H9 (cell line): ENCODE measurements around the gene YLPM1. TPM values are rescaled to one million over a fixed set of nuclear protein-coding genes. Genes with fewer than 3 reads are reported as not detected.

ENCODE experiments used
- DNase-seq: peaks from one replicate; pipeline ENCODE4 v3.0.0-alpha.2; 2017
- H2AFZ ChIP-seq: one replicate; pipeline ENCODE4 v1.6.1; 2013; ENCODE audit warnings: mild to moderate bottlenecking, low read length, control low read depth, moderate library complexity
- H2AK5ac ChIP-seq: 2 replicates; pipeline ENCODE4 v1.6.1; 2013; ENCODE audit warnings: low read length, control low read depth, mixed read lengths; ENCODE audit not compliant: insufficient read length
- H2BK120ac ChIP-seq: one replicate; pipeline ENCODE4 v1.6.1; 2013; ENCODE audit warnings: low read depth, mild to moderate bottlenecking, low read length, control low read depth, inconsistent platforms; ENCODE audit not compliant: poor library complexity, severe bottlenecking
- H2BK12ac ChIP-seq: 2 replicates; pipeline ENCODE4 v1.6.1; 2013; ENCODE audit warnings: low read length, control low read depth, mixed read lengths, low read depth; ENCODE audit not compliant: insufficient read length
- H2BK15ac ChIP-seq: 2 replicates; pipeline ENCODE4 v1.6.1; 2013; ENCODE audit warnings: low read depth, low read length, control low read depth
- H2BK20ac ChIP-seq: one replicate; pipeline ENCODE4 v1.6.1; 2013; ENCODE audit warnings: low read depth, mild to moderate bottlenecking, low read length, control low read depth, inconsistent platforms; ENCODE audit not compliant: poor library complexity, severe bottlenecking
- H2BK5ac ChIP-seq: 2 replicates; pipeline ENCODE4 v1.6.1; 2013; ENCODE audit warnings: low read length, control low read depth, mixed read lengths; ENCODE audit not compliant: insufficient read length
- H3K14ac ChIP-seq: 2 replicates; pipeline ENCODE4 v1.6.1; 2013; ENCODE audit warnings: low read length, control low read depth; ENCODE audit not compliant: insufficient read depth
- H3K18ac ChIP-seq: 2 replicates; pipeline ENCODE4 v1.6.1; 2013; ENCODE audit warnings: low read depth, mild to moderate bottlenecking, mixed read lengths, low read length, control low read depth; ENCODE audit not compliant: insufficient read length
- H3K23ac ChIP-seq: 2 replicates; pipeline ENCODE4 v1.6.1; 2013; ENCODE audit warnings: low read length, control low read depth, mixed read lengths, low read depth; ENCODE audit not compliant: insufficient read length
- H3K23me2 ChIP-seq: 2 replicates; pipeline ENCODE4 v1.6.1; 2013; ENCODE audit warnings: low read depth, mild to moderate bottlenecking, mixed read lengths, low read length, control low read depth; ENCODE audit not compliant: insufficient read length, poor library complexity, severe bottlenecking
- H3K27ac ChIP-seq: 2 replicates; pipeline ENCODE4 v1.5.1; 2013; ENCODE audit warnings: low read length, control low read depth, mixed read lengths, low read depth; ENCODE audit not compliant: insufficient read length
- H3K27me3 ChIP-seq: 2 replicates; pipeline ENCODE4 v1.6.1; 2013; ENCODE audit warnings: low read length, control low read depth, inconsistent platforms; ENCODE audit not compliant: insufficient read depth
- H3K4ac ChIP-seq: 2 replicates; pipeline ENCODE4 v1.6.1; 2013; ENCODE audit warnings: low read depth, mild to moderate bottlenecking, control low read depth, inconsistent platforms, low read length, moderate library complexity
- H3K4me1 ChIP-seq: 2 replicates; pipeline ENCODE4 v1.6.1; 2013; ENCODE audit warnings: low read length, control low read depth, inconsistent platforms; ENCODE audit not compliant: insufficient read depth
- H3K4me2 ChIP-seq: 2 replicates; pipeline ENCODE4 v1.6.1; 2013; ENCODE audit warnings: low read length, control low read depth, mixed read lengths; ENCODE audit not compliant: insufficient read length, insufficient read depth
- H3K56ac ChIP-seq: 2 replicates; pipeline ENCODE4 v1.6.1; 2013; ENCODE audit warnings: low read depth, mild to moderate bottlenecking, mixed read lengths, low read length, control low read depth; ENCODE audit not compliant: insufficient read length
- H3K79me1 ChIP-seq: 2 replicates; pipeline ENCODE4 v1.6.1; 2013; ENCODE audit warnings: low read depth, mild to moderate bottlenecking, moderate library complexity, low read length, control low read depth, inconsistent platforms; ENCODE audit not compliant: insufficient read depth, poor library complexity, severe bottlenecking
- H3K79me2 ChIP-seq: 2 replicates; pipeline ENCODE4 v1.6.1; 2013; ENCODE audit warnings: low read length, control low read depth, inconsistent platforms; ENCODE audit not compliant: insufficient read depth
- H3K9ac ChIP-seq: 2 replicates; pipeline ENCODE4 v1.6.1; 2013; ENCODE audit warnings: low read length, control low read depth, mixed read lengths; ENCODE audit not compliant: insufficient read length; ENCODE audit errors: extremely low read depth
- H3K9me3 ChIP-seq: one replicate; pipeline ENCODE4 v1.6.1; 2013; ENCODE audit warnings: low read depth, low read length, inconsistent platforms; ENCODE audit not compliant: control insufficient read depth
- H3T11ph ChIP-seq: one replicate; pipeline ENCODE4 v1.6.1; 2013; ENCODE audit warnings: mild to moderate bottlenecking, low read length, control low read depth, inconsistent platforms
- H4K20me1 ChIP-seq: one replicate; pipeline ENCODE4 v1.6.1; 2013; ENCODE audit not compliant: control insufficient read depth, insufficient read length, insufficient read depth
- H4K5ac ChIP-seq: 2 replicates; pipeline ENCODE4 v1.6.1; 2013; ENCODE audit warnings: low read depth, mild to moderate bottlenecking, mixed read lengths, low read length, control low read depth; ENCODE audit not compliant: insufficient read length
- H4K8ac ChIP-seq: replicated peaks from 2 replicates; pipeline ENCODE4 v1.6.1; 2013; ENCODE audit warnings: low read length, control low read depth, mixed read lengths, low read depth; ENCODE audit not compliant: insufficient read length
- H4K91ac ChIP-seq: 2 replicates; pipeline ENCODE4 v1.6.1; 2013; ENCODE audit warnings: low read depth, mild to moderate bottlenecking, moderate library complexity, mixed read lengths, low read length, control low read depth; ENCODE audit not compliant: insufficient read length
- H3K27ac Mint-ChIP-seq, 3 experiments: 2 replicates in 2 of 3; 3 replicates in 1 of 3; pipeline ENCODE4 v1.8.0; 2020 to 2021; ENCODE audit warnings: mixed read lengths in 3 of 3, mild to moderate bottlenecking in 1 of 3, moderate library complexity in 1 of 3
- H3K27me3 Mint-ChIP-seq: 2 replicates; pipeline ENCODE4 v1.8.0; 2021; ENCODE audit warnings: low read depth, mild to moderate bottlenecking, moderate library complexity, mixed read lengths
- H3K36me3 Mint-ChIP-seq, 3 experiments: 2 replicates in 2 of 3; 3 replicates in 1 of 3; pipeline ENCODE4 v1.8.0; 2020 to 2021; ENCODE audit warnings: low read depth in 3 of 3, mixed read lengths in 3 of 3; ENCODE audit not compliant: insufficient read depth in 1 of 3
- H3K4me1 Mint-ChIP-seq, 2 experiments: 2 replicates each; pipeline ENCODE4 v1.8.0; 2020; ENCODE audit warnings: mixed read lengths in 2 of 2
- H3K4me3 Mint-ChIP-seq, 2 experiments: 2 replicates in 1 of 2; 3 replicates in 1 of 2; pipeline ENCODE4 v1.8.0; 2020 to 2021; ENCODE audit warnings: mild to moderate bottlenecking in 2 of 2, mixed read lengths in 2 of 2, moderate library complexity in 1 of 2
- H3K9me3 Mint-ChIP-seq, 2 experiments: 2 replicates in 1 of 2; 3 replicates in 1 of 2; pipeline ENCODE4 v1.8.0; 2020; ENCODE audit warnings: mild to moderate bottlenecking in 2 of 2, mixed read lengths in 2 of 2, moderate library complexity in 1 of 2
- WGBS: extraction: QIAGEN DNeasy Blood & Tissue Kit; methylation state at CpG from one replicate; pipeline ENCODE4 v1.1.7; 2013; ENCODE audit warnings: missing lambda C conversion rate, low lambda C conversion rate, mixed read lengths; ENCODE audit not compliant: insufficient read length; ENCODE audit errors: extremely low coverage; 5-methylcytosine and 5-hydroxymethylcytosine counted together
- long read RNA-seq: library from polyadenylated mRNA; unstranded; transcript quantifications from one replicate; pipeline ENCODE4 v2.0.0, GENCODE V29; 2020
- total RNA-seq: library from RNA; stranded (reverse); gene quantifications from 2 replicates; pipeline ENCODE4 v1.2.1, GENCODE V29; 2021
- TF ChIP-seq, protein P1 (sequence below): fragments of 200-600 bp; sonication (generic); conservative IDR thresholded peaks from 3 replicates; pipeline ENCODE4 v1.8.0; 2021; ENCODE audit warnings: antibody characterized with exemption, mild to moderate bottlenecking

Gene YLPM1, protein sequence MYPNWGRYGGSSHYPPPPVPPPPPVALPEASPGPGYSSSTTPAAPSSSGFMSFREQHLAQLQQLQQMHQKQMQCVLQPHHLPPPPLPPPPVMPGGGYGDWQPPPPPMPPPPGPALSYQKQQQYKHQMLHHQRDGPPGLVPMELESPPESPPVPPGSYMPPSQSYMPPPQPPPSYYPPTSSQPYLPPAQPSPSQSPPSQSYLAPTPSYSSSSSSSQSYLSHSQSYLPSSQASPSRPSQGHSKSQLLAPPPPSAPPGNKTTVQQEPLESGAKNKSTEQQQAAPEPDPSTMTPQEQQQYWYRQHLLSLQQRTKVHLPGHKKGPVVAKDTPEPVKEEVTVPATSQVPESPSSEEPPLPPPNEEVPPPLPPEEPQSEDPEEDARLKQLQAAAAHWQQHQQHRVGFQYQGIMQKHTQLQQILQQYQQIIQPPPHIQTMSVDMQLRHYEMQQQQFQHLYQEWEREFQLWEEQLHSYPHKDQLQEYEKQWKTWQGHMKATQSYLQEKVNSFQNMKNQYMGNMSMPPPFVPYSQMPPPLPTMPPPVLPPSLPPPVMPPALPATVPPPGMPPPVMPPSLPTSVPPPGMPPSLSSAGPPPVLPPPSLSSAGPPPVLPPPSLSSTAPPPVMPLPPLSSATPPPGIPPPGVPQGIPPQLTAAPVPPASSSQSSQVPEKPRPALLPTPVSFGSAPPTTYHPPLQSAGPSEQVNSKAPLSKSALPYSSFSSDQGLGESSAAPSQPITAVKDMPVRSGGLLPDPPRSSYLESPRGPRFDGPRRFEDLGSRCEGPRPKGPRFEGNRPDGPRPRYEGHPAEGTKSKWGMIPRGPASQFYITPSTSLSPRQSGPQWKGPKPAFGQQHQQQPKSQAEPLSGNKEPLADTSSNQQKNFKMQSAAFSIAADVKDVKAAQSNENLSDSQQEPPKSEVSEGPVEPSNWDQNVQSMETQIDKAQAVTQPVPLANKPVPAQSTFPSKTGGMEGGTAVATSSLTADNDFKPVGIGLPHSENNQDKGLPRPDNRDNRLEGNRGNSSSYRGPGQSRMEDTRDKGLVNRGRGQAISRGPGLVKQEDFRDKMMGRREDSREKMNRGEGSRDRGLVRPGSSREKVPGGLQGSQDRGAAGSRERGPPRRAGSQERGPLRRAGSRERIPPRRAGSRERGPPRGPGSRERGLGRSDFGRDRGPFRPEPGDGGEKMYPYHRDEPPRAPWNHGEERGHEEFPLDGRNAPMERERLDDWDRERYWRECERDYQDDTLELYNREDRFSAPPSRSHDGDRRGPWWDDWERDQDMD (N-terminal part only)
- total RNA-seq: 75.1 and 82.2 TPM in 2 replicates
- long read RNA-seq, full-length matches to known transcripts: 2 of 61 reads
- long read RNA-seq, partial matches to known transcripts: 57 of 61 reads
- long read RNA-seq, other reads (novel, unspliced or antisense): 2 of 61 reads

DNA sequence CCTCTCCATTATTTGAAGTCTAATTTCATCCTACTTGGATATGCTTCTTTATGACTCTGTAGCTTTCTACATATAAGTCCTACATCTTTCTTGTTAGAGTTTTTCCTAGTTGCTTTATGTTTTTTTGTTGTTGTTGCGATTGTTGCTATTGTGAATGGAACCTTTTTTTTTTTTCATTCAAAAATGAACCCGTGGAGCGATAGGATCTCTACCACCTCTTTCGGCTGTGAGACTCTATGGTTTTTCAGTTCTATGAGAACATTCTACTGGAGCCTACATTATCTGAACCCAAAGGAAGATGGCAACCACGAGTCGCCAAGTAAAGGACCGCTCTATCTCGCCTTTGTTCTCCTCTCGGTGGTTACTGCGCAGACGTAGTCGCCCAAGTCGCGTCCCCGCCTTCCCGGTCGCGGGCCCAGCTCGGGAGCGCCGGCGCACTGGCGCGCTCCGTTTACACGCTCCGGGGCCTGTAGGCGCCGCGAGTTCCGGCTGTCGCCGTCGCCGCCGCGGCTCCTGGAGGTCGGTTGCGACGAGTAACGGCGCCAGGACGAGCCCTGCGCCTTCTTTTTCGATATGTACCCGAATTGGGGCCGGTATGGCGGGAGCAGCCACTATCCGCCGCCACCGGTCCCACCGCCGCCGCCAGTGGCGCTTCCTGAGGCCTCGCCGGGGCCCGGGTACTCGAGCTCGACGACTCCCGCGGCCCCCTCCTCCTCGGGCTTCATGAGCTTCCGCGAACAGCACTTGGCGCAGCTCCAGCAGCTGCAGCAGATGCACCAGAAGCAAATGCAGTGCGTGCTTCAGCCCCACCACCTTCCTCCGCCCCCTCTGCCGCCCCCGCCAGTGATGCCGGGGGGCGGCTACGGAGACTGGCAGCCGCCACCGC is at the start of gene YLPM1:
YLPM1 (plus strand) TSS at position 400 of the 886 bp plus-strand sequence; CDS start at position 574, 174 bp downstream.
- peak within 1 kb of the TSS; percentile 90 for H3K4me2 ChIP-seq
- H3K18ac ChIP-seq: peak within 1 kb of the TSS; percentile 84
- no peak within 1 kb of the TSS for H2AK5ac ChIP-seq
- Mint-ChIP-seq H3K36me3 (peaks cover 5 to 24% (median 16%) of the 10 kb centered on the region in 3 experiments), H3K4me3 (peak within 1 kb of the TSS; percentile 96), H3K4me1 (peaks cover 37% of the 10 kb centered on the region in 2 experiments), H3K27ac (peak within 1 kb of the TSS; percentile 93 to 97 (median 95)), H3K9me3 (no peaks in the 10 kb centered on the region; a peak in 1 of 5 replicates), H3K27me3 (peaks cover 2% of the 10 kb centered on the region)
- no peaks in the 10 kb centered on the region for H3K9me3 ChIP-seq
- H3K27ac ChIP-seq: peak within 1 kb of the TSS; percentile 1
- H2BK5ac ChIP-seq: no peak within 1 kb of the TSS
- H2BK20ac ChIP-seq: no peak within 1 kb of the TSS
- H3K23ac ChIP-seq: no peak within 1 kb of the TSS
- TF ChIP-seq, protein P1, sequence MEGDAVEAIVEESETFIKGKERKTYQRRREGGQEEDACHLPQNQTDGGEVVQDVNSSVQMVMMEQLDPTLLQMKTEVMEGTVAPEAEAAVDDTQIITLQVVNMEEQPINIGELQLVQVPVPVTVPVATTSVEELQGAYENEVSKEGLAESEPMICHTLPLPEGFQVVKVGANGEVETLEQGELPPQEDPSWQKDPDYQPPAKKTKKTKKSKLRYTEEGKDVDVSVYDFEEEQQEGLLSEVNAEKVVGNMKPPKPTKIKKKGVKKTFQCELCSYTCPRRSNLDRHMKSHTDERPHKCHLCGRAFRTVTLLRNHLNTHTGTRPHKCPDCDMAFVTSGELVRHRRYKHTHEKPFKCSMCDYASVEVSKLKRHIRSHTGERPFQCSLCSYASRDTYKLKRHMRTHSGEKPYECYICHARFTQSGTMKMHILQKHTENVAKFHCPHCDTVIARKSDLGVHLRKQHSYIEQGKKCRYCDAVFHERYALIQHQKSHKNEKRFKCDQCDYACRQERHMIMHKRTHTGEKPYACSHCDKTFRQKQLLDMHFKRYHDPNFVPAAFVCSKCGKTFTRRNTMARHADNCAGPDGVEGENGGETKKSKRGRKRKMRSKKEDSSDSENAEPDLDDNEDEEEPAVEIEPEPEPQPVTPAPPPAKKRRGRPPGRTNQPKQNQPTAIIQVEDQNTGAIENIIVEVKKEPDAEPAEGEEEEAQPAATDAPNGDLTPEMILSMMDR: peak; percentile 67
- no peak within 1 kb of the TSS for H2BK15ac ChIP-seq
- peaks cover 36% of the 10 kb centered on the region; the same call in 1 of the 2 replicates for H3K79me2 ChIP-seq
- H2AFZ ChIP-seq: no peak within 1 kb of the TSS
- H4K20me1 ChIP-seq: no peaks in the 10 kb centered on the region
- H3K79me1 ChIP-seq: peaks cover 5% of the 10 kb centered on the region
- no peak within 1 kb of the TSS for H3K56ac ChIP-seq
- no peaks in the 10 kb centered on the region for H3K27me3 ChIP-seq
- no CpG with 5 or more reads among the region's 76 CpGs for WGBS
- no peak within 1 kb of the TSS for H4K5ac ChIP-seq
- peaks cover 2% of the 10 kb centered on the region; the same call in 1 of the 2 replicates for H3K4me1 ChIP-seq
- peak within 1 kb of the TSS; percentile 39 for H3T11ph ChIP-seq
- H3K9ac ChIP-seq: peak within 1 kb of the TSS; percentile 86
- H3K23me2 ChIP-seq: peaks cover 8% of the 10 kb centered on the region
- peak; percentile 93 for DNase-seq
- peak within 1 kb of the TSS; percentile 96 for H3K14ac ChIP-seq
- no peak within 1 kb of the TSS; the same call in 1 of the 2 replicates for H3K4ac ChIP-seq
- no peak within 1 kb of the TSS for H2BK12ac ChIP-seq
- H4K8ac ChIP-seq: no peak within 1 kb of the TSS
- H4K91ac ChIP-seq: no peak within 1 kb of the TSS
- no peak within 1 kb of the TSS for H2BK120ac ChIP-seq
